HG02678 (cell line): ENCODE results near the gene NRL.

Source experiments
- ATAC-seq: cut with Tn5 transposase; IDR thresholded peaks from one replicate; pipeline ENCODE4 v1.9.1; 2021; ENCODE audit warnings: mild to moderate bottlenecking, moderate library complexity; ENCODE audit not compliant: unreplicated experiment

Gene NRL

GRCh38 chr14:24083462-24083861 lies 31.3 kb downstream of the NRL start:
- no peak for ATAC-seq

- ATAC-seq = no peak
Observed at GRCh38 chr14:24082411-24083080, 32.2 kb downstream of the NRL start.

GRCh38 chr14:24081739-24082211 lies 33.0 kb downstream of the NRL start:
- no peak for ATAC-seq

GRCh38 chr14:24080888-24081738 lies 33.6 kb downstream of the NRL start:
- peak; percentile 86 for ATAC-seq

- ATAC-seq = no peak
Observed at GRCh38 chr14:24080142-24080530, 34.6 kb downstream of the NRL start.

- ATAC-seq = no peak
Observed at GRCh38 chr14:24079491-24080141, 35.1 kb downstream of the NRL start.

GRCh38 chr14:24078146-24078545 lies 36.6 kb downstream of the NRL start:
- no peak for ATAC-seq

GRCh38 chr14:24077086-24077485 lies 37.7 kb downstream of the NRL start:
- ATAC-seq = no peak

- ATAC-seq = no peak
Observed at GRCh38 chr14:24076302-24076601, 38.5 kb downstream of the NRL start.

GRCh38 chr14:24075485-24076301 lies 39.1 kb downstream of the NRL start:
- peak; percentile 62 for ATAC-seq

GRCh38 chr14:24074625-24075484 lies 39.9 kb downstream of the NRL start:
- no peak for ATAC-seq

GRCh38 chr14:24072881-24073877 lies 41.6 kb downstream of the NRL start:
- no peak for ATAC-seq

- no peak for ATAC-seq
Observed at GRCh38 chr14:24072436-24072835, 42.3 kb downstream of the NRL start.

GRCh38 chr14:24071836-24072430 lies 42.8 kb downstream of the NRL start:
- no peak for ATAC-seq

- no peak for ATAC-seq
Observed at GRCh38 chr14:24071144-24071697, 43.5 kb downstream of the NRL start, which contains the start of gene CPNE6. Gene CPNE6, plus strand, starts transcription at chr14:24071562. Its CDS starts 1,375 bp downstream, at chr14:24072937.

- ATAC-seq = no peak
Observed at GRCh38 chr14:24070285-24071143, 44.2 kb downstream of the NRL start.

- no peak for ATAC-seq
Observed at GRCh38 chr14:24069411-24069735, 45.4 kb downstream of the NRL start.
